Effector CD4-positive, alpha-beta T cell (primary cell): ENCODE data around the gene FBLN2.

Source experiments
- DNase-seq: peaks from one replicate; pipeline ENCODE4 v3.0.0-alpha.2; 2020

Gene FBLN2

DNA sequence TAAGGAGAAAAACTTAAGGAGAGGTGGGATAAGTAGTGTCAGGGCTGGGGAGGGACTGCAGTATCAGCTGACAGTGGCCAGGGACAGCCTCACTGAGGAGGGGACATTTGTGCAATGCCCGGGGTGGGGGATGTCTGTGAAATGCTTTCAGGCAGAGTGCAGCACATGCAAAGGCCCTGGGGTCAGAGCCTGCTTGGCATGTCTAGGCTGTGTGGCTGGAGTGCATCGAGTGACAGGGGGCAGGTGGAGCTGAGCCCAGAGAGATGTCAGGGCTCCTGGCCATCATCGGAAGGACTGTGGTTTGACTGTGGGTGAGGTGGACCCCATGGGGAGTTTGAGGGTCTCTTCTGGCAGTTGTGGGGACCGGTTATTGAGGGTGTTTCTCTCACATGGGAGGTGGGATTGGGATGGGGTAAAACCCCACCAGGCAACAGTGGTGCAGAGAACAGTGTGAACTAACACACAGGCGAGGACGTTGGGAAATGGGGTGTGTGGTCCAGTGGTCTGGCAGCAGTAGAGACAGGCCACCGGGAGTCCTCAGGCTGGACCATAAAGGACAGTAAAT is 61.2 kb downstream of the FBLN2 start:
- DNase-seq: no peak

DNA sequence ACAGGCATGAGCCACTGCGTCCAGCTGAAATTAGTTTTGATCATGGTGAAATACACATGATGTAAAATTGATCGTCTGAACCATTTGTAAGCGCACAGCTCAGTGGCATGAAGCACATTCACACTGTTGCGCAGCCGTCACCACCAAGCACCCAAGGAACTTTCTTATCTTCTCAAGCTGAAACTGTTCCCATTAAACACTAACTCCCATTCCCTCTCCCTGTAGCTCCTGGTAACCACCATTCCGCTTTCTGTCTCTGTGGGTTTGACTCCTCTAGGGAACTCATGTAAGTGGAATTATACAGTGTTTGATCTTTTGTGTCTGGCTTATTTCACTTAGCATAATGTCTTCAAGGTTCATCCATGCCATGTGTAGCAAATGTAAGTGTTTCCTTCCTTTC is 62.3 kb downstream of the FBLN2 start:
- no peak for DNase-seq

- no peak for DNase-seq
These were observed 63.9 kb downstream of the FBLN2 start for GRCh38 chr3:13612829-13613228.

DNA sequence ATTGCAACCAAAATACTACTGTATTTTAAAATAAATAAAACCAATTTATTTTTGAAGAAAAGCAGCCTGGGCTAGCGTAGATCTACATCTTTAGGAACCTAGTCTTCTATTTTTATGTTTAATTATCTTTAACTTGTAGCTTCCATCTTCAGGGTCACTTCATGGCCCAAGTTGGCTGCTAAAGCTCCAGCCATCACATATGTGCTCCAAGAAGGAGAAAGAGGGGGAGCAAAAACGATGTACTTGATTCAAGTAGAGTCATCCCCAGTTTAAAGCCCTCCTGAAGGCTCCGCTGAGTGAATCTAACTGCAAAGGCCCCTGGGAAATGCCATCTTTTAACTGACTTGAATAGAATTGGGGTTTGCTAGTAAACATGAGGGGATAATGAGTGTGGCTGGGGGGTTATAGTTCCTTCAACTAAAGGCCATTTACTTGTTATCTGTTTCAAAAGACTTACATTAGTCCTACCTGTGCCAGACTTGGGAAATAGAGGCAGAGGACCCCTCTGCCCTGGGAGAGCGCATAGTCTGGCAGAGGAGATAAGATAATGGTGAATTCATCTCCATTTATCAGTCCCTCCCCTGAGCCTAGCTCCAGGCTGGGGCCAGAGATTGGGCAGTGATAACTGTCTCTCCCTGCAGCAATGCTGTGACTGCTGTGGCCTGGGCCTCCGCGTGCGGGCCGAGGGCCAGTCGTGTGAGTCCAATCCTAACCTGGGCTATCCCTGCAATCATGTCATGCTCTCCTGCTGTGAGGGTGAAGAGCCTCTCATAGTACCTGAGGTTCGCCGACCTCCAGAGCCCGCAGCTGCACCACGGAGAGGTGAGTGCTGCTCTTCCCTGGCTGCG is 64.6 kb downstream of the FBLN2 start:
- DNase-seq: no peak

GRCh38 chr3:13614607-13615006 is 65.7 kb downstream of the FBLN2 start:
- DNase-seq: no peak

DNA sequence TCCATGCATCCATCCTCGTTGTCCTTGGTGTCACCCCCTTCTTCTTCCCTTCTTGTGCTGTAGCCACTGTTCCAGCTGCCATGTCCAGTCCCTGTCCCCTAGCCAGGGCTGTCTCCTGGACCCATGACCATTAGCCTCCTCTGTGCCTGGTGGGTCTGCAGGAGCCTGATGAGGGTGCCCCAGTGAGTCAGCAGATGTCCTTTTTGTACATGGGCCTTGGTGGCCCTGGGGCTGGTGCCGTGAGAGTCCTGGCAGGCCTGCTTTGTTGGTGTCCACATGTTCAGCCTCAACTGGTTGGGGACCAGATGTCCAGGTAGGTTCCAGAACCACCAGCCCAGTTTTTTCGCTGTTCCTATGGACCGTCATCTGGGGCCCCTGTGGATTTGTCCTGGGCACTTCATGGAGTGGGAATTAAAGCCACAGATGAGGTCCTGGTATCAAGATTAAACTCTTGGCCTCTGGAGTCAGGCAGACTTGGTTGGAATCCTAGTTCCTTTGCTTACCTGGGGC is 66.1 kb downstream of the FBLN2 start:
- DNase-seq: no peak

DNA sequence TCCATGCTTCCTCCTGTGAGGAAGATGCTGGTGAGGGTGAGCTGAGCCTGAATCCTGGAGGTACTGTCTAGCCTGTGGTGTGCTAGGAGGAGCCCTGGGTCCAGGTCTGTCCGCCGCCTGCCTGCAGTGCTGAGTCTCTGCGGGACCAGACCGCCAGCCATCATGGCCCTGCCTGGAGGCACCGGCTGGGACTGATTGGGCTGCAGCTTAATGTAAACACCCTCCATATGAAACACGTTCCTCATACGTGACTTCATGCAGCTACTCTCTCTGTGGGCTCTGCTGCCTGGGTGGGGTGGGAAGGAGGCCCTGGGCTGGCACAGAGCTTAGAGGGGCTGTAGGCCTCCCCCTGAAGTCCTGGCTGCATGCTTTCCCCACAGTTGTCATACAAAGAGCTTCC is 67.4 kb downstream of the FBLN2 start:
- no peak for DNase-seq

- DNase-seq: no peak
These were observed 68.3 kb downstream of the FBLN2 start for GRCh38 chr3:13617097-13617738.

DNA sequence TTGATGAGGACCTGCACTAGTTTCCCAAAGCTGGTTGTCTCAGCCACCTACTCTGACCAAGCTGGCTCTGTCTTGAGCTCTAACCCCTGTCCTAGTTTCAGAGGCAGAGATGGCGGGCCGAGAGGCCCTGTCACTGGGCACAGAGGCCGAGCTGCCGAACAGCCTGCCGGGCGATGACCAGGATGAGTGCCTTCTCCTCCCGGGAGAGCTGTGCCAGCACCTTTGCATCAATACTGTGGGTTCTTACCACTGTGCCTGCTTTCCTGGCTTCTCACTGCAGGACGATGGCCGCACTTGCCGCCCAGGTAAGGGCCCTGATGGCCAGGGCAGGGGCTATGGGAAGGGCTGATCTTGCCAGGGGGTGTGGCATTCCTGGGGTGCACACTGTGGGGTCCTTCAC is 69.1 kb downstream of the FBLN2 start:
- no peak for DNase-seq

- no peak for DNase-seq
These were observed 69.9 kb downstream of the FBLN2 start for GRCh38 chr3:13618836-13619235.

DNA sequence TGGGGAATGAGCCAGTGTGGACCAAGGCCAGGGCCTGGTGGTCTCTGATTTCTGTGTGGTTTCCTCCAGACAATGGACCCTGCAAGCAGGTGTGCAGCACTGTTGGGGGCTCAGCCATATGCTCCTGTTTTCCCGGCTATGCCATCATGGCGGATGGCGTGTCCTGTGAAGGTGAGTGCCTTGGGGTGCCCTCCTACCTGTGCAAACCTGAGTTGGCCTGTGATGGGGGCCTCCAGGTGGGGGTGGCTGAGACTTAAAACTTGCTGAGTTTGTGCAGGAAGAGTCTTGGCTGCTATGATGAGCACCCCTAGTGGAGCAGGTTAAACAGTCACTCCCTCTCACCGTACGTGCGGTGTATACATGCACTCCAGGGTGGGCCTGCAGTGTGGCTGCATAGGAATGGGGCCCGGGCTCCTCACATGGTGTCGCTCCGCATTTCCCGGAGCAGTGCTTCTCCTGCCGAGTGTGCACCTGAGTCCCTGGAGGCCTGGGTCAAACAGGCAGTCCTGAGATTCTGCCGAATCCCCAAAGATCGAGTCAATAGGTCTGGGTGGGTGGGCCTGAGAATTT is 70.8 kb downstream of the FBLN2 start:
- no peak for DNase-seq

DNA sequence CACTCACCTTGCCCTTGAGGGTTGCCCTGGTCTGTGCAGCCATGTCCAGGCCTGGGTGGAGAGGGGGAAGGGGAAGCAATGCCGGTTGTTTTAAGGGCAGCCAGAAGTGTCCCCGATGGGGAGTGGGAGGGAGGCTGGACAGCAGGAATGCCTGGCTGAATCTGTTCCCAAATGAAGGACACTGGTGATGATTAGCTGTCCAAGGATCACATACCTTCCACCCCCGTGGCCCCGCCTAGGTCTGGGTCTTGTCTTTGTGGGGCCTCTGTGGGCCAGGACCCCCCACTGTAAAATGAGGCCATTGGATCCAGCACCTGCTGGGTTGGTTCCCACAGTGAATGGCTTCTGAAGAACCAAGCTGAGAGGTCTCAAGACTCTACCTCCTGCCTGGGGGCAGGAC is 71.4 kb downstream of the FBLN2 start:
- no peak for DNase-seq

DNA sequence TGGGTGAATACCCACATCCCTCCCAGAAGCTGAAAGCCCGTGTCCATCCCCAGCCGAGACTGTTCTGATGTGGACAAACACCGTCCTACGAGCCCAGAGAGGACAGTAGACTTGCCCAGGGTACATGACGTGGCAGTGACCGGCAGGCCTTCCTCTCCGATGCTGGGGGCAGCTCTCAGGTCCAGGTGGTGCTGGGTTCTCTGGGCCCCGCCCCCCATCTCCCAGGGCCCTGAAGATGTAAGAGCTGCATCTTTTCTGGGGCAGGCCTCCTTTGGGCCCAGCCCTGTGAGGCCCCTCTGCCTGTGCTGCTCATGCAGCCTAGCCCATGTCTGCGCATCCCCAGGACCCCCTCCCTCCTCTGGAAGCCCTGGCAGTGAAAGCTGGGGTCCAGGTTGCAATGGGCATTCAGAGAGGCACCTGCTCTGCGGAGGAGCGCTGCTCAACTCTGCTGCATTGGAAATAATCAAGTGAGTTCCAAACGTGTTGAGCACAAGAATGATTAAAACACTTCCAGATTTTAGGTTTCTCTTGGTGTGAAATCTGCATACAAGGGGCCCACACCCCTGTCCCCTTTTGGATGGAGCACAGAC is 71.9 kb downstream of the FBLN2 start:
- no peak for DNase-seq

DNA sequence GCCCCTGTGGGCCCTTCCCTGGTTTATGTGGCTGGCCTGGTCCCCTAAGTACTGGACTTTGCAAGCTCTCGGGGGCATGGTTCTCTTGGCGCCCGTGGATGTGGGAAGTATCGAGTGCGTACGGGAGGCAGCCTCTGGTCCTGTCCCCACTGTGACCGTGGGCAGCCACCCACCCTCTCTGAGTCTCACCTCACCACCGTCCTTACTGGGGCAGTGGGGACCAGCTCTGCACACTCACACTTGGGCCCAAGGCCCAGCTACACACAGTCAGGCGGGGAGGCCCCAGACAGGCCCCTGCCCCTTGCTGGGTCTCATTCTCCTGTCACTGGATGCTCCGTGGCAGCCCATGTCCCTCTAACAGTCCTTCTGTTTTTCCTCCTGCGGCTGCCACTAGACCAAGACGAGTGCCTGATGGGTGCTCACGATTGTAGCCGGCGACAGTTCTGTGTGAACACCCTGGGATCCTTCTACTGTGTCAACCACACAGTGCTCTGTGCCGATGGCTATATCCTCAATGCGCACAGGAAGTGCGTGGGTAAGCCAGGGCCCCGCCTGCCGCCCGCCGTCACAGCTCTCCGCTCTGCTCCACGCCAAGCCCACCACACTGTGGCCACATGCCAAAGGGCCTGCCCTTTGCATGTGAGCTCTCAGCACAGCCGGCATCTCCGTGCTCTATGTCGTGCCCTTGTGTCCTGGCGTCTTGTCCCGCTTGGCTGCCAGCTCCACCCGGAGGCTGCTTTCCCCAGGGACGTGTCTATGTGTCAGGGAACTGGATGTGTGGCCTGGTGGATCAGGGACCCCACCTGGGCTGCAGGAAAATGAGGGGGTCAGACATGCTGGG is 72.7 kb downstream of the FBLN2 start:
- no peak for DNase-seq

GRCh38 chr3:13622356-13622755 is 73.4 kb downstream of the FBLN2 start:
- DNase-seq: no peak

GRCh38 chr3:13623101-13623654 is 74.3 kb downstream of the FBLN2 start:
- DNase-seq: no peak

- DNase-seq: no peak
These were observed 75.1 kb downstream of the FBLN2 start for GRCh38 chr3:13624021-13624420.

GRCh38 chr3:13624671-13625125 is 75.8 kb downstream of the FBLN2 start:
- DNase-seq: no peak

GRCh38 chr3:13626396-13626795 is 77.5 kb downstream of the FBLN2 start:
- DNase-seq: no peak

DNA sequence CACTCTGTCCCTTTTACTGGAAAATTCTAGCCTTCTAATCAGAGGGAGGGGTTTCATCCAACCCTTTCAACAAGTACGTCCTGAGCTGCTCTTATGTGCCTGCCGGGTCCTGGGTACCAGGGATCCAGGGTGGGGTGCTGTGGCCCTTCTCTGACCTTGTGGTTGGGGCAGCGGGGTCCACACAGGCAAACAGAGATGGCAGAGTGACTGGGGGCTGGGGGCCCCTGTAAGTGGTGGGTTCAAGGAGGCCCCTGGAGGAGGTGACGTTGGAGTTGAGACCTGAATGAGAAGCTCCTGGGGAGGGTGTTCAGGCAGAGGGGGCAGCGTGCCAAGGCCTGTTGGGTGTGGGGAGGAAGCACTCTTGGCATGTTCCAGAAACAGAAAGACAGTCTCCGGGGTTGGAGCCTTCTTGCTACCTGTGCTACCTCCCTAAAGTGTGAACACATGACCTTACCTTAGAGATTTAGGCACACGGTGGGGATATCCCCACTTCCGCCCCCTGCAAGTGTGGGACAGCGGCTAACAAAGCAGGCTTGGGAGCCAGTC is 78.1 kb downstream of the FBLN2 start:
- DNase-seq: no peak

GRCh38 chr3:13627681-13628080 is 78.8 kb downstream of the FBLN2 start:
- no peak for DNase-seq

- no peak for DNase-seq
These were observed 79.5 kb downstream of the FBLN2 start for GRCh38 chr3:13628432-13628831.
